Pulmonary artery endothelial cell (primary cell): ENCODE data around the gene DNA2. TPM values are rescaled to one million over a fixed set of nuclear protein-coding genes. Genes with fewer than 3 reads are reported as not detected.

Source experiments
- total RNA-seq: library from RNA; depleted of rRNA; stranded (reverse); fragments of >200 nt; gene quantifications from 2 replicates; pipeline ENCODE4 v1.2.3, GENCODE V29; 2014

DNA2 gene
- total RNA-seq, 1 donor from 2014 or later = 8.1 TPM

Other genes with a start within 250 kb of the DNA2 start
- gene ATOH7, start 239.9 kb downstream of the DNA2 start, total RNA-seq = not detected in 2 replicates
- 24.1 and 64.6 TPM in 2 replicates for gene HNRNPH3, start 139.9 kb downstream of the DNA2 start, total RNA-seq
- gene PBLD, start 139.0 kb downstream of the DNA2 start, total RNA-seq = 3.0 and 3.9 TPM in 2 replicates
- gene RUFY2, start 64.7 kb downstream of the DNA2 start, total RNA-seq = 15.0 and 18.4 TPM in 2 replicates
- gene SLC25A16, start 55.5 kb upstream of the DNA2 start, total RNA-seq = 9.5 and 10.9 TPM in 2 replicates
- gene TET1, start 88.4 kb upstream of the DNA2 start, total RNA-seq = 0.07 and 0.21 TPM in 2 replicates
- gene CCAR1, start 249.3 kb upstream of the DNA2 start, total RNA-seq = 30.9 and 40.4 TPM in 2 replicates